ENCODE measurements around the gene CNFN. TPM values are rescaled to one million over a fixed set of nuclear protein-coding genes. Genes with fewer than 3 reads are reported as not detected.

The CNFN gene
- total RNA-seq, 4 donors from 2014 or later = 530 to 1,759 (median 921) TPM

- no peak for DNase-seq
- Histone ChIP-seq H3K27me3 (no peaks in the 10 kb centered on the region), H3K9me3 (no peaks in the 10 kb centered on the region), H3K27ac (no peak overlapping the region), H3K4me1 (peaks cover 0 to 30% (median 8%) of the 10 kb centered on the region in 3 donors), H3K36me3 (peaks cover 0 to 56% (median 0%) of the 10 kb centered on the region in 3 donors), H3K4me3 (no peak overlapping the region)
- intact Hi-C loops (cut with DNase I) = no loop called here
- WGBS, 2 donors = 100% methylated on average over 4 of the region's 11 CpGs; no CpG with 5 or more reads in 1 of the 2 donors
- TF ChIP-seq CTCF (IDR thresholded peaks at IDR 0.05) = no peak
- no peak for TF ChIP-seq POLR2A (IDR thresholded peaks at IDR 0.05)
Measured at GRCh38 chr19:42406111-42406510, 16.0 kb upstream of the CNFN start.

- H3K27me3 ChIP-seq = no peaks in the 10 kb centered on the region
- no peak overlapping the region for H3K4me3 ChIP-seq
- no peak for TF ChIP-seq CTCF (IDR thresholded peaks at IDR 0.05)
- no peak for TF ChIP-seq POLR2A (IDR thresholded peaks at IDR 0.05)
- peaks cover 0 to 43% (median 0%) of the 10 kb centered on the region in 3 donors for H3K36me3 ChIP-seq
- DNase-seq = no peak
- intact Hi-C loops (cut with DNase I) = no loop called here
- no peaks in the 10 kb centered on the region for H3K9me3 ChIP-seq
- 85 to 92% methylated on average over 8 to 10 of the region's 10 CpGs for WGBS, 2 donors
- H3K4me1 ChIP-seq = peaks cover 0 to 39% (median 3%) of the 10 kb centered on the region in 3 donors
- no peak overlapping the region for H3K27ac ChIP-seq
Measured at GRCh38 chr19:42403586-42403985, 13.5 kb upstream of the CNFN start.

- intact Hi-C loops (cut with DNase I) = no loop called here
- TF ChIP-seq POLR2A (IDR thresholded peaks at IDR 0.05) = no peak
- TF ChIP-seq CTCF (IDR thresholded peaks at IDR 0.05) = no peak
- H3K4me1 ChIP-seq = peaks cover 6 to 49% (median 12%) of the 10 kb centered on the region in 3 donors
- peak overlapping the region in 2 of 4 donors; percentile 70 to 79 for H3K27ac ChIP-seq
- WGBS, 2 donors = 60 to 63% methylated on average over 14 to 23 of the region's 34 CpGs
- peaks cover 0 to 32% (median 0%) of the 10 kb centered on the region in 3 donors for H3K36me3 ChIP-seq
- H3K4me3 ChIP-seq = peak overlapping the region in 3 of 4 donors; percentile 62 to 77 (median 71)
- no peaks in the 10 kb centered on the region for H3K27me3 ChIP-seq
- DNase-seq = no peak
- no peaks in the 10 kb centered on the region for H3K9me3 ChIP-seq
Measured at GRCh38 chr19:42402376-42403116, 12.4 kb upstream of the CNFN start.

GRCh38 chr19:42401365-42402303 lies 11.5 kb upstream of the CNFN start:
- H3K27ac ChIP-seq = peak overlapping the region; percentile 36 to 79 (median 70)
- 4 to 15% methylated on average over 8 to 13 of the region's 80 CpGs for WGBS, 2 donors

More at GRCh38 chr19:42401365-42402303, 11.5 kb upstream of the CNFN start:
- TF ChIP-seq CTCF (IDR thresholded peaks at IDR 0.05) (peak; percentile 74 to 82 (median 80)), POLR2A (IDR thresholded peaks at IDR 0.05) (no peak)
- Histone ChIP-seq H3K36me3 (peaks cover 0 to 23% (median 0%) of the 10 kb centered on the region in 3 donors), H3K9me3 (no peaks in the 10 kb centered on the region), H3K27me3 (no peaks in the 10 kb centered on the region), H3K4me1 (peaks cover 9 to 55% (median 14%) of the 10 kb centered on the region in 3 donors), H3K4me3 (peak overlapping the region; percentile 41 to 77 (median 66))
- intact Hi-C loops (cut with DNase I) = no loop called here
- DNase-seq = no peak
